ENCODE data around the gene WDR5.

DNA sequence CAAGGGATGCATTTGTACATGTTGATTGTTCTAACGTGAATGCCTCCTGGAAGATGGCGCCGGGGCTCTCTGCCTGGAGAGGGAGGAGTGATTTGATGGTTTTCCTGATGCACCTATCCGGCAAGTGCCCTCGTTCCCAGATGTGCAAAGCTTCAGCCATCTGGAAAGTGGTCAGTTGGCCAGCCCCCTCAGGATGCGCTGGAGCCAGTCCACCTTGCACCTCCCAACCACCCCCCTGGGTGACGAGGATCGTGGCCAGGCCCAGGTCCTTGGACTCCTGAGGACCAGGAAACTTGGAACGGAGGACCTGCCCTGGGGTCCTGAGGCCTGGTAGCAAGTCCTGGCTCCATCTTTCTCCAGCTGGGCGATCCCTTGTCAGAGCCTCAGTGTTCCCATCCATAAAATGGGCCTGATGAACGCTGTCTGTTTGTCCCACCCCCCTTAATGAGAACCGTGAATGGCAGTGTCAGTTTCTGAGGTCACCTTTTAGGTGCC is 52.1 kb downstream of the WDR5 start:
- no peak for TF ChIP-seq POLR2A (IDR thresholded peaks at IDR 0.05)
- TF ChIP-seq, protein P1, sequence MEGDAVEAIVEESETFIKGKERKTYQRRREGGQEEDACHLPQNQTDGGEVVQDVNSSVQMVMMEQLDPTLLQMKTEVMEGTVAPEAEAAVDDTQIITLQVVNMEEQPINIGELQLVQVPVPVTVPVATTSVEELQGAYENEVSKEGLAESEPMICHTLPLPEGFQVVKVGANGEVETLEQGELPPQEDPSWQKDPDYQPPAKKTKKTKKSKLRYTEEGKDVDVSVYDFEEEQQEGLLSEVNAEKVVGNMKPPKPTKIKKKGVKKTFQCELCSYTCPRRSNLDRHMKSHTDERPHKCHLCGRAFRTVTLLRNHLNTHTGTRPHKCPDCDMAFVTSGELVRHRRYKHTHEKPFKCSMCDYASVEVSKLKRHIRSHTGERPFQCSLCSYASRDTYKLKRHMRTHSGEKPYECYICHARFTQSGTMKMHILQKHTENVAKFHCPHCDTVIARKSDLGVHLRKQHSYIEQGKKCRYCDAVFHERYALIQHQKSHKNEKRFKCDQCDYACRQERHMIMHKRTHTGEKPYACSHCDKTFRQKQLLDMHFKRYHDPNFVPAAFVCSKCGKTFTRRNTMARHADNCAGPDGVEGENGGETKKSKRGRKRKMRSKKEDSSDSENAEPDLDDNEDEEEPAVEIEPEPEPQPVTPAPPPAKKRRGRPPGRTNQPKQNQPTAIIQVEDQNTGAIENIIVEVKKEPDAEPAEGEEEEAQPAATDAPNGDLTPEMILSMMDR (IDR thresholded peaks at IDR 0.05): no peak

Data from ovary (tissue), 3 donors.